Peyer's patch (tissue), 4 donors: ENCODE measurements around the gene CDC25C. TPM values are rescaled to one million over a fixed set of nuclear protein-coding genes. Genes with fewer than 3 reads are reported as not detected.
"Not testable (repeated sequence)": the region's sequence is repeated elsewhere in the genome, so short reads cannot be mapped to it uniquely, and the experiment has no call there.

Source experiments
- DNase-seq, 3 donors: peaks; one replicate each; pipeline ENCODE4 v3.0.0-alpha.2; 2017 to 2019
- H3K27ac ChIP-seq, 4 donors: fragments of 200-600 bp; sonication (generic); one replicate each; pipeline ENCODE4 v1.5.1; 2016 to 2019
- H3K27me3 ChIP-seq, 2 donors: fragments of 200-600 bp; sonication (generic); one replicate each; pipeline ENCODE4 v1.5.1; 2019
- H3K36me3 ChIP-seq, 3 donors: fragments of 200-600 bp; sonication (generic); one replicate each; pipeline ENCODE4 v1.5.1; 2016 to 2019
- H3K4me1 ChIP-seq, 4 donors: fragments of 200-600 bp; sonication (generic); one replicate each; pipeline ENCODE4 v1.5.1; 2016 to 2019
- H3K4me3 ChIP-seq, 4 donors: fragments of 200-600 bp; sonication (generic); 1 replicate in 3 of 4; 2 replicates in 1 of 4; pipeline ENCODE4 v1.5.1; 2016 to 2019; ENCODE audit warnings: mild to moderate bottlenecking in 1 of 4
- H3K9me3 ChIP-seq, 4 donors: fragments of 200-600 bp; sonication (generic); one replicate each; pipeline ENCODE4 v1.5.1; 2016 to 2019; ENCODE audit warnings: mild to moderate bottlenecking in 1 of 4
- CTCF ChIP-seq, 6 experiments: fragments of 450-650 bp in 4 of 6; fragments of 200-600 bp in 2 of 6; sonication (generic) in 1 of 6; IDR thresholded peaks; one replicate each; pipeline ENCODE4 v1.5.1; 2017 to 2019; ENCODE audit warnings: antibody characterized with exemption in 6 of 6, mild to moderate bottlenecking in 3 of 6, moderate library complexity in 1 of 6
- POLR2A ChIP-seq, 2 donors: fragments of 450-650 bp; IDR thresholded peaks; one replicate each; pipeline ENCODE4 v1.5.1; 2017; ENCODE audit warnings: antibody characterized with exemption in 2 of 2, mild to moderate bottlenecking in 2 of 2, moderate library complexity in 2 of 2
- total RNA-seq, 4 donors: library from RNA; depleted of rRNA; stranded (reverse); fragments of >200 nt; gene quantifications; one replicate each; pipeline ENCODE4 v1.1.0, GENCODE V29; 2016

Gene CDC25C
- total RNA-seq, 4 donors from 2014 or later: 0.88 to 4.1 (median 0.94) TPM

- Histone ChIP-seq H3K27me3 (no peaks in the 10 kb centered on the region), H3K9me3 (no peaks in the 10 kb centered on the region), H3K4me1 (no peaks in the 10 kb centered on the region), H3K27ac (no peak overlapping the region), H3K36me3 (no peaks in the 10 kb centered on the region), H3K4me3 (no peak overlapping the region)
- no peak for DNase-seq
- TF ChIP-seq POLR2A (IDR thresholded peaks at IDR 0.05) (no peak), CTCF (IDR thresholded peaks at IDR 0.05) (no peak)
Measured at GRCh38 chr5:138263581-138263980, 68.0 kb downstream of the CDC25C start.

- Histone ChIP-seq H3K27me3 (no peaks in the 10 kb centered on the region), H3K9me3 (no peaks in the 10 kb centered on the region), H3K27ac (no peak overlapping the region), H3K4me3 (no peak overlapping the region), H3K4me1 (no peaks in the 10 kb centered on the region), H3K36me3 (no peaks in the 10 kb centered on the region)
- no peak for DNase-seq
- TF ChIP-seq CTCF (IDR thresholded peaks at IDR 0.05) (no peak), POLR2A (IDR thresholded peaks at IDR 0.05) (no peak)
Measured at GRCh38 chr5:138258704-138259292, 72.8 kb downstream of the CDC25C start.

GRCh38 chr5:138257583-138257982 lies 74.0 kb downstream of the CDC25C start:
- Histone ChIP-seq H3K9me3 (no peaks in the 10 kb centered on the region), H3K4me1 (no peaks in the 10 kb centered on the region), H3K27ac (no peak overlapping the region), H3K27me3 (no peaks in the 10 kb centered on the region), H3K4me3 (no peak overlapping the region), H3K36me3 (no peaks in the 10 kb centered on the region)
- no peak for TF ChIP-seq CTCF (IDR thresholded peaks at IDR 0.05)
- no peak for TF ChIP-seq POLR2A (IDR thresholded peaks at IDR 0.05)
- DNase-seq: no peak

GRCh38 chr5:138252944-138253343 lies 78.7 kb downstream of the CDC25C start:
- H3K27ac ChIP-seq: no peak overlapping the region
- H3K27me3 ChIP-seq: no peaks in the 10 kb centered on the region
- no peak for DNase-seq
- no peaks in the 10 kb centered on the region for H3K9me3 ChIP-seq
- TF ChIP-seq POLR2A (IDR thresholded peaks at IDR 0.05): no peak
- TF ChIP-seq CTCF (IDR thresholded peaks at IDR 0.05): no peak
- H3K4me1 ChIP-seq: no peaks in the 10 kb centered on the region
- H3K36me3 ChIP-seq: no peaks in the 10 kb centered on the region
- H3K4me3 ChIP-seq: no peak overlapping the region

- not testable (repeated sequence) for H3K4me3 ChIP-seq, DNase-seq, H3K27me3 ChIP-seq, H3K36me3 ChIP-seq, H3K27ac ChIP-seq, H3K4me1 ChIP-seq, H3K9me3 ChIP-seq
Measured at GRCh38 chr5:138247800-138248199, 83.8 kb downstream of the CDC25C start.

- TF ChIP-seq POLR2A (IDR thresholded peaks at IDR 0.05) (no peak), CTCF (IDR thresholded peaks at IDR 0.05) (no peak)
- Histone ChIP-seq H3K4me1 (peaks cover 0 to 6% (median 0%) of the 10 kb centered on the region in 4 donors), H3K9me3 (no peaks in the 10 kb centered on the region), H3K4me3 (no peak overlapping the region), H3K27ac (no peak overlapping the region), H3K27me3 (peaks cover 0 to 5% of the 10 kb centered on the region in 2 donors), H3K36me3 (no peaks in the 10 kb centered on the region)
- no peak for DNase-seq
Measured at GRCh38 chr5:138246822-138247221, 84.8 kb downstream of the CDC25C start.
